ENCODE data around the gene IKZF1. TPM values are rescaled to one million over a fixed set of nuclear protein-coding genes. Genes with fewer than 3 reads are reported as not detected.

IKZF1 gene
- total RNA-seq, 1 donor from 2014 or later, result not detected

GRCh38 chr7:50283731-50284130, 20.8 kb upstream of the IKZF1 start:
- no peak for DNase-seq (ENCODE audit: low read depth)

- no peak for DNase-seq (ENCODE audit: low read depth)
Measured at GRCh38 chr7:50284296-50284695, 20.2 kb upstream of the IKZF1 start.

DNA sequence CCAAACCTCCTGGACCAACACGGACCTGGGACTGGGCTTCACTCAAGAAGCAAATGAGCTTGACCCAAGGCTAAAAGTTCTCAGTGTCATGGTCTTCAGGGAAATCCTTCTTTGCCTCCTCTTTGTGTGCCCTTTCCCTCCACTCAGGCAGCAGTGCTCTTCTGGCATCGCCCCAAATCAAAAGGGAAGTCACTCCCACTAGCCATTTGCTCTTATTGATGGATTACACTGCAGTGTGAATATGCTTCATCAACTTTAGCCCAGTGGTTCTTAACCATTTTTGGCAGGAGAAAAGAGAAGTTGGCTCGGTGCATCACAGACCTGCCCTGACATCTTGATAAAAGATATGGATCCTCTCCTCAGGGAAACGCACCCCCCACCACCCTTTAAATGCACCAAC, 19.2 kb upstream of the IKZF1 start:
- DNase-seq (ENCODE audit: low read depth), result no peak

GRCh38 chr7:50287129-50287528, 17.4 kb upstream of the IKZF1 start:
- no peak for DNase-seq (ENCODE audit: low read depth)

DNA sequence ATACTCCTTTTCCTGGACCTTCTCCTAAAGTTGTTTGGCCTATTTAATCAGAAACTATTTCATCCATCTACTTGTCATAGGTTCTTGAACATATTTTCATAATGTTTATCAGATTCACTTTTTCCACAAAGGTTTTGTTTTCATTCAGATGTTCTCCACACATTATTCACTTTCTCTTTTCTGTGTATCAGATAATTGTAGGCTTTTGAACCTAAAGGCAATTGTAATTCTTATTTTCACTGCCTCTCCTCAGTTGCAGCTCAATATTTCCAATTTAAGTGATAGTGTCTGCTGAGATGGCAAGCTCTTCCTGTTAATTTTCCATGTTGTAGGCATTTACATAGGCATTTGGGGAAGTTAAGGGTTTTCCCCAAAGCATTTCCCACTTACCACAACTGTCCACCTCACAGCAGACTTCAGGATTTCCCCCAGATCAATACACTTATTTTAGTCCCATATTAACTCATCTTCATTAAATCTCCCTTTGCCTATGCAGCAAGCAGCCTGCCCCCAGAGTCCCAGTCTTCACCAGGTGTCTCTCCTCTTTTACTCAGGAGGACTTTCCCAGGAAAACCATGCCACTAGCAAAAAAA, 12.3 kb upstream of the IKZF1 start:
- no peak for DNase-seq (ENCODE audit: low read depth)

DNA sequence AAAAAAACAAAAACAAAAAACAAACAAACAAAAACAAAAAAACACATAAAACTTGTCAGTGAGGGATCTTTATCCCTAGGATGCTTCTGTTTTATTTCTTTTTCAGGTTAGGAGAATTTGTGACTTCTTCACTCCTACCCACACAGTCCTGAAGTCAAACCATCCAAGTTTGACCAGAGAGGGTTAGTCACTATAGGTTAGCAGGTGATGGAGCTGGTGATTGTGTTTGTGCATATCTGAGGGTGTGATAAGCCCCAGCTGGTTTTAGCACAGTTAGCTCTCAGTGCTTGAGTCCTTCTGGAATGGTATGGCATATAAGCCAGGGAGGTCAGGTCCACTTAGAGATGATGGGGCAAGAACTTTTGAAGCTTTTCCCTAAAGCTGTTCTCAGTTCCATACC, 11.8 kb upstream of the IKZF1 start:
- DNase-seq (ENCODE audit: low read depth), result no peak

GRCh38 chr7:50293509-50294179, 10.9 kb upstream of the IKZF1 start:
- no peak for DNase-seq (ENCODE audit: low read depth)

DNA sequence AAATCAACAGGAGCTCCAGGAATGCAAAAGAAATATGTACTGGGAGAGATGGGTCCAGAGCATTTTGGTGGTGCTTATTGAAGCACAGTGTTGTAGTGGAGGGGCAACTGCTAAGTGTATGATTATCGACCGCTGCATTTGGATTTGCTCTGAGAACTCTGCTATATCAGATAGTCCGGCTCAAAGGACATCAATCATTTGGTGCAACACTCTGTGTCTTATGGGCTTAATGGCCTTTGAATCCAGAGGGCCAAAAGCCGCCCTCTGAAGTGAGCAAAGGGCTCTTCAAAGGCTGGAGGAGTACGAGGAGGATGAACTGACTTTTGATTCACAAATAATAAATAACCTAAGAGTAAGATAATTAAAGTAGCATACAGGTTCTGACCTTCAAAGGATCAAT, 9.4 kb upstream of the IKZF1 start:
- DNase-seq (ENCODE audit: low read depth), result no peak

DNA sequence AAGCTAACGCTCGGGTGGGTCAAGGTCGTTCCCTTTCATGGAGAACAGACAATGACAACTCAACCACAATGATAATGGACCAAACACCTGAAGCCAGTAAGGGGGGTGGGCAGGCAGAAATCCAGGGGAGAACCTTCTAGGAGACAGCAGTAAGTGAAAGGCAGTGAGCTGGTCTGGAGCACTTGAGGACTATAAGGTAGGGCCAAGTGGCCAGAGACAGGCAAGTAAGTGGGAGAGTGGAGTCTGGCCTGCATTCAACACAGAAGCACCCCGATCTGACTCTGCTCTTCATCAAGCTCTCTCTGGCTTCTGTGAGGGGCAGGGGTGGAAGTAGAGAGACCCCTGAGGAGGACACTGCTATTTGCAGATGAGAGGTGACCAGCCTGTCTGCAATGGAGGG, 7.7 kb upstream of the IKZF1 start:
- no peak for DNase-seq (ENCODE audit: low read depth)

GRCh38 chr7:50298811-50299562, 5.5 kb upstream of the IKZF1 start:
- no peak for DNase-seq (ENCODE audit: low read depth)

DNA sequence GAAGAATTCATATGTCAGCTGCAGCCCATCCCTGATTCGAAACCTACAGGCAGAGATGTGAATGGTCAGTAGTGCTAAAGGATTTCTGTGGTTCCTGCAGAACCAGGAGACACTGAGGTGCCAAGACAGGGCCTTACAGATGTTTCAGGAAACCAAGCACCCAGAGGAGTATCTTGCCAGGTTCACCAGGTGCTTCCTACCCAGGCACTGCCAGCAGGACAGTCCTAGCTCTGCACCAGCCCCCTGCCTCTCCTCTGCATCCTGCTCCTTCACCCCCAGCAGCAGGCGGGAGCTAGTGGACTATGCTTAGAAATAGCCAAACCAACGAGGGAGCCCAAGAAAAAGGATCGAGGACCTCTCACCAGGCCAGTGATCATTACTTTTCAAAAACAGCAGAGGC, 4.2 kb upstream of the IKZF1 start:
- DNase-seq (ENCODE audit: low read depth), result no peak

DNA sequence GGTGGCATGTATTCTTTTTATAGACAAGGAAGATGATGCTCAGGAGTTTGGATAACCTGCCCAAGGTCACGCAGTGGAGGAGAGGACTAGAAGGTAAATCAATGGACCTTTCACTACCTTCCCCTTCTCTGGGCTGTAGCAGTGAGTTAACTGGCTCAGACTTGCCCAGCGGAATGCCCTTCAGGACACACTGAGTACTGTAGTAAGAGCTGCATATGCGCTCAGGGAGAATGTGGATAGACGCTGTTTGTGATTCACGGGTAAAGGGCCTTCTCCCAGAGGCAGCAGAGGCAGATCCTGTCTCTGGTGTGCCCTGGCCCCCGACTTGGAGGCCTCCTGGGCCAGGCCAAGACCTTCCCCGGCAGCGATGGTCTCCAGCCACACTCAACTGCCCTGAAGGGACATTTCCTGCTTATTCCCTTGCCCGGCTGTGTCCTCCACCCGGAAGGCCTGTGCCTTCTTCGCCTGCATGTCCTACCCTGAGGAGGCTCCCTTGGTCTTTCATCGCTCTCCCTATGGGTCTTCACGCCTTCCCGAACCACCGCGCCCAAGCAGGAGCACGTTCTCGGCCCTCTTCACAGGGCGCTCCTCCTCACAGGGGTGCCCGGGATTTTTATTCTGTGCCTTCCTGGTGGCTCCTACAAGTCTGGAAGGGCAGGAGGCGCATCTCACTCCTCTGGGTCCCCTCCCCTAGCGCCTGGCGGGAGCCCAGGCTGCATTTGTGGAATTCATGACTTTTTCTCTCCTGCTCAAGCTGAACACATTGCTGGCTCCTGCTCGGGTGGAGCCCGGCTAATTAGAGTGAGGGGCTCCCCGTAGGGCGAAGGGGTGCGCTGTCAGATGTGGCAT, 1.8 kb upstream of the IKZF1 start:
- no peak for DNase-seq (ENCODE audit: low read depth)

GRCh38 chr7:50303335-50304128, 984 bp upstream of the IKZF1 start:
- DNase-seq (ENCODE audit: low read depth), result no peak

DNA sequence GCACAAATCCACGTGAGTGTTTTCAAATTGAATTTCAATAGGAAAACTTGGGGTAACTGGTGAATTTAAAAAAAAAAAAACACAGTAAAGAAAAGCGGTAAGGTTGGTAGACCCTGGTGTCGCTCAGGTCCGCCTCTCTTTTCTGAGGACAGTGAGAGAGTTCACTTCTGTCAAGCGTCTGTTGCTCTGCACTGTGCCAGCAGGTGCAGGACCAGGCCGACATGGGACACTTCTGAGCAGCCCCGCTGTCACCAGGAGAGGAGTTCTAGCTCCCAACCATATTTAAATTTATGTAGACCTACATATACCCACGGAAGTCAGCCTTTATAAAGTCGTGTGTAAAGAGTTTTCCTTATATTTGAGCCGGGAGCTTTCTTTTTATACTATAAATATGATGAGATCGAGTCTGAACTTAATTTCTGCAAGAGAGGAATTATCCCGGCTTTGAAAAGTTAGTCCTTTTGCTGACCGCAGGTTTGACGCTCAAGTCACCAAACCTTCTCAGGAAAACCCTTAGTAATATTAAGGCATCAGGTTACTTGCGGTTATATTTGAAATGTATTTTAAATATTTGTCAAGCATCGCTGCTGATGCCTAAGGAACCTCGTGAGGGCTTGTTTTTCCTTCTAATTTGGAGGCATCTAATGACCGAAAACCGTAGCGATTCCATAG, 531 bp downstream of the IKZF1 start:
- no peak for DNase-seq (ENCODE audit: low read depth)

DNA sequence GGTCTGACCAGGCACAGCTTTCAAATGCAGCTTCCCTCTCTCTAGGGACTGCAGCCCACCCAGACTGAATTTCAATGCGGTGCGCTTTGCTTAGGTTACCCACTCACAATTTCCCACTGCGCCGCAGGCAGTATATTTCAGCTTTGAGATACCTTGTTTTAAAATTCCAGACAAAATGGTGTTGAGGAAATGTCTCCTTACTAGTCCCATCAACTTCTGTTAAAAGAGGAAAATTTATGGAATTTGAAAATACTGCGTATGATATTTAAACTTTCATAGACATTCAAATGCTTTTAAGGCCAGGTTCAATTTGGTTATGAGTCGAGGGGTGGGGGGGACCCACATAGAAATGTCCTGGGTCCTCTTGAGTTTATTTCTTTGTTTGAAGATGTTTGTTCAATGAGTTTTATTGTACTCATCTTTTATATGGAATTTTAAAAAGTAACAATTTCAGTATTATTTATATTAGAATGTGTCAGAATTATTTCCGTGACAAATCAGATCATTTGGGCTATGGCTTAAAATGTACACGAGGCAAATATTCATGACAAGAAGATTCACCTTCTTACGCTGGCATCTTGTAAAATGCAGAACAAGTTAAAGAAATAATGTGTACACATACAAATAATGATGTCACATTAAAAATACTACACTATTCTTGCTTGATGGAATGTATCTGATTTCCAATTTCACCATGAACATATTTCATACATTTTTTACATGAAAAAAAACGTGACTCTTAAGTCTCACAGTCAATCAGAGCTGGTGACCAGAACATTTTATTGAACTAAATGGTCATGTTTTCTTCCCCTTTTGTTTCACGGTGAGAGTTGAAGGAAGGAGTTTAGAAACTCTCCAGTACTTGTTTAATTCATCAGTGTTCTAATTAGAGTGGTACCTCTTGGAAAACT, 1.3 kb downstream of the IKZF1 start:
- DNase-seq (ENCODE audit: low read depth), result no peak

DNA sequence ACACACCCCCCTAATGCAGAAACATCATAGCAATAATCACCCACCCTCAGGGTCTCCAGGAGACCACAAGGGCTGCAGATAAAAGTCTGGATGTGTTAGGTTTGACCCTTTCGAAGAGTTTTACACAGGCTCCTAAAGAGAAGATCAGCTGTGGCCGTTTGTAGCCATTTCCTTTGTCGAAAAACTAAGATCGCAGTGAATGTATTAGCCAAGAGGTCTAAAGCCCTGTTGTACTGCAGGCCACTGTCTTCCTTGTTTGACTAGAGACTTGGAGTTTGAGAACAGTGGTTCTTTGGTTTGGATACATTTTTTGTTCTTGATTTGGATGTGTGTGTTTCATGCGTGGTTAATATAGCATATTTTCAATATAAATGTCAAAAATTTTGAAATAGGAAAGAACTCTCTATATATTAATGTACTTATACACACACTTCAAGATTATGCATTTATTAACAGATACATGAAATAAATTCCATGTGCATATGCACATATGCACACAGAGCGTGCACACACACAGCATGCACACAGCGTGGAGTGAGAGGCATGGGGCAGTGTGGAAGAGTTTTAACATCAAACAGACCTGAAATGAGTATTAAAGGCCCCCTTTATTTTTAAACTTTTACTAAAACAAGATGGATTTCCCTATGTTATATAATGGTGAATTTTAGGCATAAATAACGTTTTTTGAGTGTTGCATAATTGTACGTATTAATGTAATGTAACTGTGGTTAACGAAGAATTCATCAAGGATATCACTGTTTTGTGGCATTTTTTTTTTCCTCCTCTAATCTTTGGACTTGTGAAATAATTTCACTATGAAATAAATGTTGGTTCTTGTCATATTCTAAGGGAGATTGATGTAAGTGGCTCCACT, 2.2 kb downstream of the IKZF1 start:
- no peak for DNase-seq (ENCODE audit: low read depth)

- no peak for DNase-seq (ENCODE audit: low read depth)
Measured at GRCh38 chr7:50307368-50308032, 3.0 kb downstream of the IKZF1 start.

DNA sequence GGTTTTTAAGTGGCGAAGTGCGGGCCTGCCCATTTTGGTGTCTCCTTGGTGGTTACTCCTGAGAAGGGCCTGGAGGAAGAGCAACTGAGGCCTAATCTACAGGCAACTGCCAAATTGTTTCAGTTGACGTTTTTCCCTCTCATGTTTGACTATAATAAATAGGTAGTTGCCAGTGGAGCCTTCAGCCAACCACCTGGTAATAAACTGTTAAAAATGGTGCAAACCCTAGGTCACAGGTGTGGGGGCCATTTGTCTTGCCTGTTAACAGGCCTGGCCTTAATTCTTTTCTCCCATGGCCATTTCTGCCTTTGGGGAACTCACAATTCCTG, 3.7 kb downstream of the IKZF1 start:
- DNase-seq (ENCODE audit: low read depth), result no peak
